ENCODE results near the gene WWC1. TPM values are rescaled to one million over a fixed set of nuclear protein-coding genes. Genes with fewer than 3 reads are reported as not detected.

The WWC1 gene
- total and polyA plus RNA-seq, 10 of the 15 experiments (the other 5 are each of a cell fraction or from before 2014, with no cell fraction given): 0.50 to 7.8 (median 2.5) TPM

- no peaks in the 10 kb centered on the region for H3K79me2 ChIP-seq (ENCODE audit: control insufficient read depth, insufficient read depth, low read length)
- H3K27me3 ChIP-seq (replicated peaks in 1 of 2; ENCODE audit: control insufficient read depth in 2 of 2, insufficient read depth in 2 of 2, low read length in 1 of 2): no peaks in the 10 kb centered on the region; a peak in 1 of 4 replicates
- CTCF ChIA-PET: interaction anchor here (0.8 kb wide), 1 partner anchor 24 kb away, joined by 3 read pairs; no protein-coding TSS in a partner anchor
- in situ Hi-C loops (cut with MboI): no loop called here
- no peak overlapping the region for H3K4me3 ChIP-seq
- no TSS peak for BruUV-seq (replicated peaks)
- DNase-seq (ENCODE audit: low read depth, low spot score): no peak
- H3K36me3 ChIP-seq (ENCODE audit: control insufficient read depth in 2 of 2, insufficient read depth in 2 of 2, low read length in 1 of 2): no peaks in the 10 kb centered on the region
- peaks cover 7% of the 10 kb centered on the region for H3K4me1 ChIP-seq (ENCODE audit: control insufficient read depth, insufficient read depth, low read length)
- WGBS (ENCODE audit: insufficient coverage, insufficient replicate concordance, low lambda C conversion rate, missing lambda C conversion rate): 37% methylated on average over 7 of the region's 7 CpGs
- no peaks in the 10 kb centered on the region for H4K20me1 ChIP-seq (ENCODE audit: control insufficient read depth, insufficient read depth)
- no peak overlapping the region; the same call in 1 of the 2 replicates for H3K4me2 ChIP-seq (ENCODE audit: control insufficient read depth, insufficient read depth)
- peaks cover 3% of the 10 kb centered on the region; the same call in 2 of the 3 replicates for H3K9me3 ChIP-seq (replicated peaks; ENCODE audit: control insufficient read depth, insufficient read depth, low read length)
- H3K9ac ChIP-seq (ENCODE audit: control insufficient read depth, insufficient read depth, low read length): no peak overlapping the region
- peak overlapping the region; percentile 16; the same call in 1 of the 2 replicates for H2AFZ ChIP-seq (ENCODE audit: control insufficient read depth, low read depth, low read length)
- ATAC-seq: peak; percentile 39; the same call in 2 of the 3 replicates
- SMC1A ChIA-PET (ENCODE audit: uncharacterized antibody, unreplicated experiment): no interaction called here
- FAIRE-seq: no peak
- intact Hi-C loops (cut with micrococcal nuclease; ENCODE audit: unreplicated experiment): no loop called here
- POLR2A ChIA-PET: no interaction called here
- RAD21 ChIA-PET (ENCODE audit: unreplicated experiment): no interaction called here
- no peak overlapping the region for H3K27ac ChIP-seq (ENCODE audit: control insufficient read depth, insufficient read depth)
- no peak for TF ChIP-seq TCF3 (IDR thresholded peaks at IDR 0.05; ENCODE audit: borderline replicate concordance, insufficient read depth, low read depth, low read length)
- no peak for TF ChIP-seq MTA2 (IDR thresholded peaks at IDR 0.05; ENCODE audit: low read depth)
- TF ChIP-seq NR2F1 (conservative IDR thresholded peaks at IDR 0.05): no peak
- no peak for TF ChIP-seq ATF7 (IDR thresholded peaks at IDR 0.05; ENCODE audit: low read depth)
- no peak for TF ChIP-seq USF2 (IDR thresholded peaks at IDR 0.05; ENCODE audit: borderline replicate concordance, low read depth, low read length)
- TF ChIP-seq NFIC (IDR thresholded peaks at IDR 0.05; ENCODE audit: low read depth, low read length): no peak
- TF ChIP-seq SREBF2 (IDR thresholded peaks at IDR 0.05; ENCODE audit: low read length): no peak
- no peak for TF ChIP-seq EZH2 (IDR thresholded peaks at IDR 0.05; ENCODE audit: borderline replicate concordance, control insufficient read depth, low read depth, low read length)
- TF ChIP-seq E2F8 (IDR thresholded peaks at IDR 0.05; ENCODE audit: low read depth, partially characterized antibody): no peak
- no peak for TF ChIP-seq RFX5 (IDR thresholded peaks at IDR 0.05; ENCODE audit: low read depth, low read length)
- TF ChIP-seq EED (IDR thresholded peaks at IDR 0.05; ENCODE audit: low read depth): no peak
- TF ChIP-seq CHD4 (IDR thresholded peaks at IDR 0.05): no peak
- TF ChIP-seq EGR1 (IDR thresholded peaks at IDR 0.05; ENCODE audit: borderline replicate concordance in 1 of 2, low read depth in 2 of 2, low read length in 2 of 2): no peak
- TF ChIP-seq E2F4 (IDR thresholded peaks at IDR 0.05; ENCODE audit: low read depth, low read length): no peak
- TF ChIP-seq USF1 (IDR thresholded peaks at IDR 0.05; ENCODE audit: borderline replicate concordance, extremely low read length, insufficient read depth, low read depth, low read length): no peak
- TF ChIP-seq CHD2 (IDR thresholded peaks at IDR 0.05; ENCODE audit: borderline replicate concordance, low read depth, low read length): no peak
- TF ChIP-seq ELK1 (IDR thresholded peaks at IDR 0.05; ENCODE audit: low read depth, low read length): no peak
- TF ChIP-seq MEF2B (IDR thresholded peaks at IDR 0.05; ENCODE audit: partially characterized antibody, poor library complexity, severe bottlenecking): no peak
These were observed 9.3 kb upstream of the WWC1 start for GRCh38 chr5:168282120-168282519.
